K562 (cell line): ENCODE measurements around the gene ARF1. TPM values are rescaled to one million over a fixed set of nuclear protein-coding genes. Genes with fewer than 3 reads are reported as not detected.
A peak's percentile ranks its signal among the peaks of the same experiment; 100 is the strongest.

ENCODE experiments used
- ATAC-seq: fragments of 200-7000 bp; cut with Tn5 transposase; 3 replicates; pipeline ENCODE4 v1.9.1; 2020; ENCODE audit warnings: moderate library complexity
- BruUV-seq: library from RNA; stranded (reverse); fragments of 400-500 nt; replicated peaks from 2 replicates; lab custom pipeline; 2021; lab: Mats Ljungman, UMichigan
- CTCF ChIA-PET: fragments of 300-600 bp; formaldehyde crosslinking; extraction: SDS; loops from one replicate; lab custom pipeline; 2021; ENCODE audit warnings: low intra/inter-chr PET ratio; lab: Yijun Ruan, JAX
- POLR2A ChIA-PET: fragments of 300-600, 350-650 bp; sonication (Branson Sonifier 250); formaldehyde crosslinking; extraction: SDS; loops from one replicate; lab custom pipeline; 2021; ENCODE audit warnings: antibody characterized with exemption, inconsistent platforms; lab: Yijun Ruan, JAX
- DNase-seq, 4 experiments: peaks; one replicate each; pipeline versions ENCODE4 v3.0.0 to v3.0.0-alpha.2; 2011 to 2018; ENCODE audit warnings: low spot score in 3 of 4, mixed read lengths in 3 of 4; ENCODE audit errors: extremely low read depth in 1 of 4
- FAIRE-seq: peaks from 2 replicates; lab custom pipeline; 2011; peaks lifted over from hg19 to GRCh38; lab: Jason Lieb, UNC
- H2AFZ ChIP-seq: 2 replicates; pipeline ENCODE4 v1.6.0; 2011; ENCODE audit warnings: low read depth, low read length, control low read depth, inconsistent platforms
- H3K27ac ChIP-seq: fragments of 200-600 bp; 3 replicates; pipeline ENCODE4 v1.8.0; 2011; ENCODE audit warnings: low read depth, mild to moderate bottlenecking, control low read depth, inconsistent platforms, low read length, moderate library complexity, mixed read lengths; ENCODE audit errors: extremely low read depth
- H3K27me3 ChIP-seq, 2 experiments: fragments of 300-600 bp in 1 of 2; 2 replicates in 1 of 2; 3 replicates in 1 of 2; pipeline versions ENCODE4 v1.6.0 to v1.8.0; 2011; ENCODE audit warnings: inconsistent platforms in 2 of 2, low read length in 2 of 2, mild to moderate bottlenecking in 1 of 2, mixed read lengths in 1 of 2, moderate library complexity in 1 of 2; ENCODE audit not compliant: control insufficient read depth in 2 of 2, insufficient read depth in 2 of 2
- H3K36me3 ChIP-seq: fragments of 300-600 bp; 3 replicates; pipeline ENCODE4 v1.8.0; 2011; ENCODE audit warnings: mild to moderate bottlenecking, low read length, inconsistent platforms; ENCODE audit not compliant: control insufficient read depth, insufficient read depth
- H3K4me1 ChIP-seq, 2 experiments: fragments of 200-600 bp in 1 of 2; replicated peaks in 1 of 2; 2 replicates in 1 of 2; 3 replicates in 1 of 2; pipeline versions ENCODE4 v1.5.1 to v1.8.0; 2011; ENCODE audit warnings: inconsistent platforms in 2 of 2, low read length in 2 of 2, mild to moderate bottlenecking in 1 of 2, mixed read lengths in 1 of 2, moderate library complexity in 1 of 2; ENCODE audit not compliant: control insufficient read depth in 2 of 2, insufficient read depth in 2 of 2
- H3K4me2 ChIP-seq: 2 replicates; pipeline ENCODE4 v1.6.1; 2011; ENCODE audit warnings: low read length, control low read depth, inconsistent platforms, mixed read lengths; ENCODE audit not compliant: insufficient read depth
- H3K4me3 ChIP-seq: fragments of 200-600 bp; sonication (generic), shearing (Covaris generic); 2 replicates; pipeline ENCODE4 v1.5.1; 2016; ENCODE audit warnings: control low read depth, inconsistent platforms
- H3K79me2 ChIP-seq: fragments of 200-600 bp; 3 replicates; pipeline ENCODE4 v1.8.0; 2011; ENCODE audit warnings: low read length, inconsistent platforms; ENCODE audit not compliant: control insufficient read depth, insufficient read depth
- H3K9ac ChIP-seq, 2 experiments: 2 replicates each; pipeline versions ENCODE4 v1.6.0 to v1.6.1; 2011; ENCODE audit warnings: low read depth in 2 of 2, low read length in 2 of 2, control low read depth in 1 of 2, inconsistent platforms in 1 of 2, mild to moderate bottlenecking in 1 of 2, mixed read lengths in 1 of 2; ENCODE audit not compliant: insufficient read depth in 1 of 2
- H3K9me1 ChIP-seq: one replicate; pipeline ENCODE4 v1.6.0; 2011; ENCODE audit warnings: inconsistent platforms, mild to moderate bottlenecking, low read length, moderate library complexity; ENCODE audit not compliant: control insufficient read depth, insufficient read depth
- H3K9me3 ChIP-seq: replicated peaks from 2 replicates; pipeline ENCODE4 v1.5.1; 2011; ENCODE audit warnings: low read depth, low read length, inconsistent platforms; ENCODE audit not compliant: control insufficient read depth, insufficient read depth
- H4K20me1 ChIP-seq: replicated peaks from 2 replicates; pipeline ENCODE4 v1.6.1; 2011; ENCODE audit warnings: low read length, inconsistent platforms, mixed read lengths; ENCODE audit not compliant: control insufficient read depth, insufficient read depth
- JUNB ChIP-seq: fragments of 450-650 bp; formaldehyde crosslinking; conservative IDR thresholded peaks from 2 replicates; pipeline ENCODE4 v1.4.0; 2020; ENCODE audit warnings: mild to moderate bottlenecking
- PHF8 ChIP-seq: fragments of 200-600 bp; sonication (generic); IDR thresholded peaks from 2 replicates; pipeline ENCODE4 v1.6.1; 2012; ENCODE audit warnings: mixed run types, mild to moderate bottlenecking, inconsistent platforms, low read length, moderate library complexity, borderline replicate concordance
- TAF15 ChIP-seq: fragments of 200-400 bp; formaldehyde crosslinking; IDR thresholded peaks from 2 replicates; pipeline ENCODE4 v1.6.1; 2017; ENCODE audit warnings: mild to moderate bottlenecking, low read depth, low read length, moderate library complexity
- TCFL5 ChIP-seq: fragments of 250-450 bp; sonication (Bioruptor Pico); conservative IDR thresholded peaks from 2 replicates; pipeline ENCODE4 v1.6.1; 2021; ENCODE audit warnings: mild to moderate bottlenecking, moderate library complexity, matching md5 sums
- YBX1 ChIP-seq: fragments of 450-650 bp; IDR thresholded peaks from 2 replicates; pipeline ENCODE4 v1.7.1; 2016; ENCODE audit warnings: mild to moderate bottlenecking
- ZNF23 ChIP-seq: fragments of 250-450 bp; sonication (Bioruptor Pico); IDR thresholded peaks from 2 replicates; pipeline ENCODE4 v1.4.0; 2020; ENCODE audit warnings: mild to moderate bottlenecking
- WGBS: fragments of 100-300 bp; shearing (Covaris generic); methylation state at CpG from one replicate; pipeline ENCODE4 v1.1.6; 2016; ENCODE audit warnings: low coverage, mixed read lengths; ENCODE audit not compliant: insufficient coverage; ENCODE audit errors: missing lambda C conversion rate; 5-methylcytosine and 5-hydroxymethylcytosine counted together
- in situ Hi-C: fragments of 300-500 bp; cut with MboI; formaldehyde crosslinking; loops from 4 replicates; pipeline ENCODE4 v1.15.0; 2018; ENCODE audit warnings: inconsistent platforms, mixed read lengths
- intact Hi-C: fragments of 100-400 bp; cut with micrococcal nuclease; formaldehyde crosslinking; loops from 2 replicates; pipeline ENCODE4 v1.14.2; 2022
- polyA plus RNA-seq, 8 experiments: library from polyadenylated mRNA; depleted of rRNA in 4 of 8; stranded (reverse) in 5 of 8; unstranded in 3 of 8; fragments of >200 nt; fragmentation: Nextera tagmentation in 2 of 8; fragmentation: Illumina TruSeq in 1 of 8; extraction: Ambion mirVana in 2 of 8; extraction: Trizol in 1 of 8; gene quantifications; 2 replicates each; pipeline versions ENCODE4 v1.2.1 to v1.2.3, GENCODE V29; 2011 to 2014; ENCODE audit warnings: inconsistent platforms in 1 of 8, missing spikeins in 1 of 8
- total RNA-seq, 7 experiments: library from RNA; depleted of rRNA in 6 of 7; stranded (reverse); fragments of >200 nt in 6 of 7; fragmentation: Illumina TruSeq in 2 of 7; extraction: Trizol in 2 of 7; gene quantifications; 2 replicates each; pipeline versions ENCODE4 v1.2.1 to v1.2.3, GENCODE V29; 2011 to 2021; ENCODE audit warnings: low replicate concordance in 1 of 7
- TF ChIP-seq, protein P1 (sequence below): fragments of 450-650 bp; formaldehyde crosslinking; IDR thresholded peaks from 2 replicates; pipeline ENCODE4 v1.4.0; 2020; ENCODE audit warnings: mild to moderate bottlenecking, mixed read lengths

The ARF1 gene
- total and polyA plus RNA-seq, 9 of the 15 experiments (the other 6 are each of a cell fraction or from before 2014, with no cell fraction given), result 69.8 to 593 (median 325) TPM

GRCh38 chr1:228062085-228062791 is 20.3 kb upstream of the ARF1 start:
- ATAC-seq (no peak), FAIRE-seq (no peak), DNase-seq (no peak)
- 11% methylated on average over 9 of the region's 9 CpGs for WGBS
- intact Hi-C loops (no loop called here), in situ Hi-C loops (no loop called here)
- Histone ChIP-seq H3K9me1 (no peaks in the 10 kb centered on the region), H2AFZ (no peak overlapping the region), H4K20me1 (no peaks in the 10 kb centered on the region), H3K36me3 (no peaks in the 10 kb centered on the region), H3K9me3 (no peaks in the 10 kb centered on the region), H3K4me3 (no peak overlapping the region), H3K79me2 (no peaks in the 10 kb centered on the region), H3K27ac (no peak overlapping the region), H3K27me3 (peaks cover 6 to 27% of the 10 kb centered on the region in 2 experiments; a peak in 3 of 5 replicates), H3K4me1 (peaks cover 0 to 44% of the 10 kb centered on the region in 2 experiments; a peak in 3 of 5 replicates), H3K9ac (peak overlapping the region in 1 of 2 experiments; percentile 42; a peak in 1 of 4 replicates), H3K4me2 (no peak overlapping the region)
- no TSS peak for BruUV-seq
- ChIA-PET POLR2A (interaction anchor here (1.0 to 3.5 kb wide), 3 partner anchors 11 to 21 kb away, joined by 3 to 18 read pairs (median 7); partner anchors contain the start of gene ARF1), CTCF (no interaction called here)
- TF ChIP-seq YBX1 (no peak), ZNF23 (CRISPR knock-in tag) (no peak), JUNB (CRISPR knock-in tag) (no peak), PHF8 (no peak), TAF15 (no peak), TCFL5 (CRISPR knock-in tag) (no peak)
- TF ChIP-seq, protein P1, sequence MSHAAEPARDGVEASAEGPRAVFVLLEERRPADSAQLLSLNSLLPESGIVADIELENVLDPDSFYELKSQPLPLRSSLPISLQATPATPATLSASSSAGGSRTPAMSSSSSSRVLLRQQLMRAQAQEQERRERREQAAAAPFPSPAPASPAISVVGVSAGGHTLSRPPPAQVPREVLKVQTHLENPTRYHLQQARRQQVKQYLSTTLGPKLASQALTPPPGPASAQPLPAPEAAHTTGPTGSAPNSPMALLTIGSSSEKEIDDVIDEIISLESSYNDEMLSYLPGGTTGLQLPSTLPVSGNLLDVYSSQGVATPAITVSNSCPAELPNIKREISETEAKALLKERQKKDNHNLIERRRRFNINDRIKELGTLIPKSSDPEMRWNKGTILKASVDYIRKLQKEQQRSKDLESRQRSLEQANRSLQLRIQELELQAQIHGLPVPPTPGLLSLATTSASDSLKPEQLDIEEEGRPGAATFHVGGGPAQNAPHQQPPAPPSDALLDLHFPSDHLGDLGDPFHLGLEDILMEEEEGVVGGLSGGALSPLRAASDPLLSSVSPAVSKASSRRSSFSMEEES, result no peak
